Heart left ventricle (tissue), 13 donors: ENCODE results near the gene UST.

Source experiments
- POLR2A ChIP-seq, 2 donors: fragments of 450-650 bp; IDR thresholded peaks; one replicate each; pipeline ENCODE4 v1.6.1; 2017; ENCODE audit warnings: antibody characterized with exemption in 2 of 2, mild to moderate bottlenecking in 2 of 2, moderate library complexity in 2 of 2
- TF ChIP-seq, protein P1 (sequence below), 12 donors: fragments of 200-600 bp; sonication (generic) in 4 of 12; IDR thresholded peaks; one replicate each; pipeline versions ENCODE4 v1.5.0 to v1.8.0; 2018 to 2022; ENCODE audit warnings: antibody characterized with exemption in 12 of 12, mild to moderate bottlenecking in 5 of 12
- donor health status: ischemic (EF 13 %, LVEDD 7.1; RV severe dilation, severe dysfunction).
- donor health status: DM: no; HTN: yes; CAD: no.
- donor health status: DM: no; HTN: no; CAD: no.
- donor health status: ischemic (EF 25% LVEDD 6.9; RV normal size, moderate dysfunction).
- donor health status: ischemic (EF 25% LVEDD 5.7; RV mildly dilated, moderate dysfunction).
- donor health status: ischemic (EF 35%, LVEDD 5.7; RV mildly dilated, moderate dysfunction).
- donor health status: nonischemic (EF 11% LVEDD 7.7; RV severe dilation, severe dysfunction).
- donor health status: DM: yes; HTN: yes; CAD: no.
- donor health status: PGD.
- donor health status: ischemic (EF 29% LVEDD 5.4; RV normal size, mild dysfunction).
- donor health status: nonischemic (EF 23%, LVEDD 6.1; RV moderate dilation, normal function).

DNA sequence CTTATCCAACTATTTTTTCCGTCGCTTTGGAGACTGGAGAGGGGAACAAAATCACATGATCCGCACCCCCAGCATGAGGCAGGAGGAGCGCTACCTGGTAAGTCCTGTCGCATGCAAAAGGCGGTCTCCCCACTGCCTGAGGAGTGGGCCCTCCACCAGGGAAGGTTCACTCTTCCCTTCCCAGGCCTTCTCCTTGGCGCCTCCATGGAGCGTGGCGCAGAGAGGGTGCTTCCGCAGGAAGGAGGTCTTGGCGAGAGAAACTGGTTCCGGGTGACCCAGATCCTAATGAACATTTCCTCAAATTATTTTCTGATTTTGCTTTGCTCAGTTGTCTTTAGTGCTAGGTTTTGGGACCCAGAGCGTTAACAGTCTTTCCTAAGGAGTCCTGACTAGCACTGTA is 217.6 kb downstream of the UST start:
- TF ChIP-seq, protein P1, sequence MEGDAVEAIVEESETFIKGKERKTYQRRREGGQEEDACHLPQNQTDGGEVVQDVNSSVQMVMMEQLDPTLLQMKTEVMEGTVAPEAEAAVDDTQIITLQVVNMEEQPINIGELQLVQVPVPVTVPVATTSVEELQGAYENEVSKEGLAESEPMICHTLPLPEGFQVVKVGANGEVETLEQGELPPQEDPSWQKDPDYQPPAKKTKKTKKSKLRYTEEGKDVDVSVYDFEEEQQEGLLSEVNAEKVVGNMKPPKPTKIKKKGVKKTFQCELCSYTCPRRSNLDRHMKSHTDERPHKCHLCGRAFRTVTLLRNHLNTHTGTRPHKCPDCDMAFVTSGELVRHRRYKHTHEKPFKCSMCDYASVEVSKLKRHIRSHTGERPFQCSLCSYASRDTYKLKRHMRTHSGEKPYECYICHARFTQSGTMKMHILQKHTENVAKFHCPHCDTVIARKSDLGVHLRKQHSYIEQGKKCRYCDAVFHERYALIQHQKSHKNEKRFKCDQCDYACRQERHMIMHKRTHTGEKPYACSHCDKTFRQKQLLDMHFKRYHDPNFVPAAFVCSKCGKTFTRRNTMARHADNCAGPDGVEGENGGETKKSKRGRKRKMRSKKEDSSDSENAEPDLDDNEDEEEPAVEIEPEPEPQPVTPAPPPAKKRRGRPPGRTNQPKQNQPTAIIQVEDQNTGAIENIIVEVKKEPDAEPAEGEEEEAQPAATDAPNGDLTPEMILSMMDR (IDR thresholded peaks at IDR 0.05) = no peak
- TF ChIP-seq POLR2A (IDR thresholded peaks at IDR 0.05) = no peak
